NCI-H1105 (cell line): Measurements from ENCODE around the gene TBX10.
"Not testable (repeated sequence)": the region's sequence is repeated elsewhere in the genome, so short reads cannot be mapped to it uniquely, and the experiment has no call there.

Experiments
- DNase-seq: peaks from one replicate; lab custom pipeline; 2025; lab: John Stamatoyannopoulos, UW

TBX10 gene

GRCh38 chr11:67645521-67646461, 6.2 kb upstream of the TBX10 start:
- DNase-seq = no peak

GRCh38 chr11:67644472-67645418, 5.2 kb upstream of the TBX10 start:
- DNase-seq = no peak

GRCh38 chr11:67644042-67644441, 4.5 kb upstream of the TBX10 start:
- no peak for DNase-seq

- no peak for DNase-seq
Observed at GRCh38 chr11:67642173-67643120, 2.9 kb upstream of the TBX10 start.

- no peak for DNase-seq
Observed at GRCh38 chr11:67641338-67642172, 2.0 kb upstream of the TBX10 start.

- no peak for DNase-seq
Observed at GRCh38 chr11:67640758-67641337, 1.3 kb upstream of the TBX10 start.

- DNase-seq = no peak
Observed at GRCh38 chr11:67640021-67640757, 626 bp upstream of the TBX10 start.

GRCh38 chr11:67638535-67639437, 777 bp downstream of the TBX10 start:
- DNase-seq = no peak

GRCh38 chr11:67637441-67637840, 2.1 kb downstream of the TBX10 start:
- DNase-seq = not testable (repeated sequence)

- no peak for DNase-seq
Observed at GRCh38 chr11:67636962-67637361, 2.6 kb downstream of the TBX10 start.

- no peak for DNase-seq
Observed at GRCh38 chr11:67635231-67635521, 4.4 kb downstream of the TBX10 start.

- no peak for DNase-seq
Observed at GRCh38 chr11:67634366-67635230, 5.0 kb downstream of the TBX10 start.

GRCh38 chr11:67633758-67634365, 5.7 kb downstream of the TBX10 start:
- no peak for DNase-seq

- DNase-seq = no peak
Observed at GRCh38 chr11:67632982-67633755, 6.4 kb downstream of the TBX10 start.

- DNase-seq = no peak
Observed at GRCh38 chr11:67632175-67632981, 7.2 kb downstream of the TBX10 start.

- DNase-seq = no peak
Observed at GRCh38 chr11:67631853-67632174, 7.7 kb downstream of the TBX10 start.
